Measurements from ENCODE around the gene BOLA3.

The BOLA3 gene

DNA sequence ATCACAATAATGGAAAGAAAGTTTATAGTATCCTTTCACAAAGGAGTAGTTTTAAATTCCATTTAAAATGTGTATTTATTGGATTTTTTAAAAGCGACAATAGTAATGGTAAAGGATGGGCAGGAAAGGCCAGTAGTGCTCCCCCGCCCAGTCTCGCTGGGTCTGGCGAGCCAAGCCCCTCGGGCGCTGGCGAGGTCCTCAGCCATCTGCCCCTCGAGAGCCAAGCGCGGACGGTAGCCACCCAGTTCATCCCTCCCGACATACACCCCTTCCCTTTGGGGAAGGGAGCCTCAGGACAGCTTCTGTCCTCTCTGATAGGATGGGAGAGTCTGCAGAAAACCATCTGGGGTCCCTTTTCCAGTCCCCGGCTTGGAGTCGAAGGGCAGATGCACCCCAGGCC lies 45.2 kb downstream of the BOLA3 start:
- TF ChIP-seq FOXP2 (optimal IDR thresholded peaks at IDR 0.05; ENCODE audit: borderline replicate concordance, extremely low read depth, extremely low read length, insufficient read depth) (no peak), POLR2AphosphoS5 (IDR thresholded peaks at IDR 0.05; ENCODE audit: low read depth, low read length) (no peak), TAF1 (IDR thresholded peaks at IDR 0.05; ENCODE audit: borderline replicate concordance, insufficient read depth, low read length) (no peak), SIN3A (IDR thresholded peaks at IDR 0.05; ENCODE audit: borderline replicate concordance, insufficient read depth, low read length) (no peak)
- TF ChIP-seq, protein P1, sequence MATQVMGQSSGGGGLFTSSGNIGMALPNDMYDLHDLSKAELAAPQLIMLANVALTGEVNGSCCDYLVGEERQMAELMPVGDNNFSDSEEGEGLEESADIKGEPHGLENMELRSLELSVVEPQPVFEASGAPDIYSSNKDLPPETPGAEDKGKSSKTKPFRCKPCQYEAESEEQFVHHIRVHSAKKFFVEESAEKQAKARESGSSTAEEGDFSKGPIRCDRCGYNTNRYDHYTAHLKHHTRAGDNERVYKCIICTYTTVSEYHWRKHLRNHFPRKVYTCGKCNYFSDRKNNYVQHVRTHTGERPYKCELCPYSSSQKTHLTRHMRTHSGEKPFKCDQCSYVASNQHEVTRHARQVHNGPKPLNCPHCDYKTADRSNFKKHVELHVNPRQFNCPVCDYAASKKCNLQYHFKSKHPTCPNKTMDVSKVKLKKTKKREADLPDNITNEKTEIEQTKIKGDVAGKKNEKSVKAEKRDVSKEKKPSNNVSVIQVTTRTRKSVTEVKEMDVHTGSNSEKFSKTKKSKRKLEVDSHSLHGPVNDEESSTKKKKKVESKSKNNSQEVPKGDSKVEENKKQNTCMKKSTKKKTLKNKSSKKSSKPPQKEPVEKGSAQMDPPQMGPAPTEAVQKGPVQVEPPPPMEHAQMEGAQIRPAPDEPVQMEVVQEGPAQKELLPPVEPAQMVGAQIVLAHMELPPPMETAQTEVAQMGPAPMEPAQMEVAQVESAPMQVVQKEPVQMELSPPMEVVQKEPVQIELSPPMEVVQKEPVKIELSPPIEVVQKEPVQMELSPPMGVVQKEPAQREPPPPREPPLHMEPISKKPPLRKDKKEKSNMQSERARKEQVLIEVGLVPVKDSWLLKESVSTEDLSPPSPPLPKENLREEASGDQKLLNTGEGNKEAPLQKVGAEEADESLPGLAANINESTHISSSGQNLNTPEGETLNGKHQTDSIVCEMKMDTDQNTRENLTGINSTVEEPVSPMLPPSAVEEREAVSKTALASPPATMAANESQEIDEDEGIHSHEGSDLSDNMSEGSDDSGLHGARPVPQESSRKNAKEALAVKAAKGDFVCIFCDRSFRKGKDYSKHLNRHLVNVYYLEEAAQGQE (IDR thresholded peaks at IDR 0.05; ENCODE audit: insufficient read depth in 1 of 2, low read depth in 2 of 2, low read length in 2 of 2), result no peak

DNA sequence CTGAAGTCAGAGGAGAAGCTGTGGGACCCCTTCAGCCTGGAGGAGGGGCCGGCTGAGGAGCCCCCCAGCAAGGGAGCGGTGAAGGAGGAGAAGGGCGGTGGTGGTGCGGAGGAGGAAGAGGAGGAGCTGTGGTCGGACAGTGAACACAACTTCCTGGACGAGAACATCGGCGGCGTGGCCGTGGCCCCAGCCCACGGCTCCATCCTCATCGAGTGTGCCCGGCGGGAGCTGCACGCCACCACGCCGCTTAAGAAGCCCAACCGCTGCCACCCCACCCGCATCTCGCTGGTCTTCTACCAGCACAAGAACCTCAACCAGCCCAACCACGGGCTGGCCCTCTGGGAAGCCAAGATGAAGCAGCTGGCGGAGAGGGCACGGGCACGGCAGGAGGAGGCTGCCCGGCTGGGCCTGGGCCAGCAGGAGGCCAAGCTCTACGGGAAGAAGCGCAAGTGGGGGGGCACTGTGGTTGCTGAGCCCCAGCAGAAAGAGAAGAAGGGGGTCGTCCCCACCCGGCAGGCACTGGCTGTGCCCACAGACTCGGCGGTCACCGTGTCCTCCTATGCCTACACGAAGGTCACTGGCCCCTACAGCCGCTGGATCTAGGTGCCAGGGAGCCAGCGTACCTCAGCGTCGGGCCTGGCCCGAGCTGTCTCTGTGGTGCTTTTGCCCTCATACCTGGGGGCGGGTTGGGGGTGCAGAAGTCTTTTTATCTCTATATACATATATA lies 46.0 kb downstream of the BOLA3 start:
- no peak for TF ChIP-seq POLR2AphosphoS5 (IDR thresholded peaks at IDR 0.05; ENCODE audit: low read depth, low read length)

DNA sequence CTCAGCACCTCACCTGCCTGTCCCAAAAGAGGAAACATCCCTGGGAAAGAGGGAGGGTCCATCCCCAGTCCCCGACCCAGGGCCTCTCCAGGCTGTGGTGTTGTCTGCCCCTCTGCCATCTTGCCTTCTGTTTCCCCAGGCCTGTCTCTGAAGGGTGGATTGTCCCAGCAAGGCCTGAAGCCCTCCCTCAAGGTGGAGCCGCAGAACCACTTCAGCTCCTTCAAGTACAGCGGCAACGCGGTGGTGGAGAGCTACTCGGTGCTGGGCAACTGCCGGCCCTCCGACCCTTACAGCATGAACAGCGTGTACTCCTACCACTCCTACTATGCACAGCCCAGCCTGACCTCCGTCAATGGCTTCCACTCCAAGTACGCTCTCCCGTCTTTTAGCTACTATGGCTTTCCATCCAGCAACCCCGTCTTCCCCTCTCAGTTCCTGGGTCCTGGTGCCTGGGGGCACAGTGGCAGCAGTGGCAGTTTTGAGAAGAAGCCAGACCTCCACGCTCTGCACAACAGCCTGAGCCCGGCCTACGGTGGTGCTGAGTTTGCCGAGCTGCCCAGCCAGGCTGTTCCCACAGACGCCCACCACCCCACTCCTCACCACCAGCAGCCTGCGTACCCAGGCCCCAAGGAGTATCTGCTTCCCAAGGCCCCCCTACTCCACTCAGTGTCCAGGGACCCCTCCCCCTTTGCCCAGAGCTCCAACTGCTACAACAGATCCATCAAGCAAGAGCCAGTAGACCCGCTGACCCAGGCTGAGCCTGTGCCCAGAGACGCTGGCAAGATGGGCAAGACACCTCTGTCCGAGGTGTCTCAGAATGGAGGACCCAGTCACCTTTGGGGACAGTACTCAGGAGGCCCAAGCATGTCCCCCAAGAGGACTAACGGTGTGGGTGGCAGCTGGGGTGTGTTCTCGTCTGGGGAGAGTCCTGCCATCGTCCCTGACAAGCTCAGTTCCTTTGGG lies 47.2 kb downstream of the BOLA3 start:
- TF ChIP-seq TAF1 (IDR thresholded peaks at IDR 0.05; ENCODE audit: borderline replicate concordance, insufficient read depth, low read length) (no peak), SIN3A (IDR thresholded peaks at IDR 0.05; ENCODE audit: borderline replicate concordance, insufficient read depth, low read length) (no peak), FOXP2 (optimal IDR thresholded peaks at IDR 0.05; ENCODE audit: borderline replicate concordance, extremely low read depth, extremely low read length, insufficient read depth) (no peak), POLR2AphosphoS5 (IDR thresholded peaks at IDR 0.05; ENCODE audit: low read depth, low read length) (no peak)
- TF ChIP-seq, protein P1 (IDR thresholded peaks at IDR 0.05; ENCODE audit: insufficient read depth in 1 of 2, low read depth in 2 of 2, low read length in 2 of 2), result no peak

DNA sequence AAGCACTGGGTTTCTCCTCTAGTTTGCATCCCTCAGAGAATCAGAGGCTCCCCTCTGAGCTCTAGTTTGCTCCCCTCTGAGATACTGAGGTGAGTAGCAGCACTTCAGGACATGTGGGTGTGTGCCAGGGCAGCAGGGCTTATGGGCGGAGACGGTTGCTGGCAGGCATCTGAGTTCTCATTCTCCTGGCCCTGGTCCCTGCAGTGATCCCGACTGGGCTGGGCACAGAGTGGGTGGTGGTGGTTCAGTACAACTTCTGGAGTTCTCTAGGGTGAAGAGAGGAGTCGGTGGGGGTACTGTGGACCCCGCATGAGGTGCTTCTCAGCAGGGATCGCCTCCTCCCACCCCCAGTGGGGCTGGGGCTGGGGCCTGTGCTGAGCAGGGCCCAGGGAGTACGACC lies 47.9 kb downstream of the BOLA3 start:
- TF ChIP-seq, protein P1 (IDR thresholded peaks at IDR 0.05; ENCODE audit: insufficient read depth in 1 of 2, low read depth in 2 of 2, low read length in 2 of 2), result no peak
- no peak for TF ChIP-seq SIN3A (IDR thresholded peaks at IDR 0.05; ENCODE audit: borderline replicate concordance, insufficient read depth, low read length)
- TF ChIP-seq FOXP2 (optimal IDR thresholded peaks at IDR 0.05; ENCODE audit: borderline replicate concordance, extremely low read depth, extremely low read length, insufficient read depth), result no peak
- no peak for TF ChIP-seq POLR2AphosphoS5 (IDR thresholded peaks at IDR 0.05; ENCODE audit: low read depth, low read length)
- no peak for TF ChIP-seq TAF1 (IDR thresholded peaks at IDR 0.05; ENCODE audit: borderline replicate concordance, insufficient read depth, low read length)

DNA sequence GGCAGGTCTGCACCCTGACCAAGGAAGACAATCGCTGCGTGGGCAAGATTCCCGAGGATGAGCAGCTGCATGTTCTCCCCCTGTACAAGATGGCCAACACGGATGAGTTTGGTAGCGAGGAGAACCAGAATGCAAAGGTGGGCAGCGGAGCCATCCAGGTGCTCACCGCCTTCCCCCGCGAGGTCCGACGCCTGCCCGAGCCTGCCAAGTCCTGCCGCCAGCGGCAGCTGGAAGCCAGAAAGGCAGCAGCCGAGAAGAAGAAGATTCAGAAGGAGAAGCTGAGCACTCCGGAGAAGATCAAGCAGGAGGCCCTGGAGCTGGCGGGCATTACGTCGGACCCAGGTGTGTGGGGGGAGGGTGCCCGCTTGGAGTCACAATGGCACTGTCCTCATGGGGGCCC lies 48.4 kb downstream of the BOLA3 start:
- no peak for TF ChIP-seq SIN3A (IDR thresholded peaks at IDR 0.05; ENCODE audit: borderline replicate concordance, insufficient read depth, low read length)

DNA sequence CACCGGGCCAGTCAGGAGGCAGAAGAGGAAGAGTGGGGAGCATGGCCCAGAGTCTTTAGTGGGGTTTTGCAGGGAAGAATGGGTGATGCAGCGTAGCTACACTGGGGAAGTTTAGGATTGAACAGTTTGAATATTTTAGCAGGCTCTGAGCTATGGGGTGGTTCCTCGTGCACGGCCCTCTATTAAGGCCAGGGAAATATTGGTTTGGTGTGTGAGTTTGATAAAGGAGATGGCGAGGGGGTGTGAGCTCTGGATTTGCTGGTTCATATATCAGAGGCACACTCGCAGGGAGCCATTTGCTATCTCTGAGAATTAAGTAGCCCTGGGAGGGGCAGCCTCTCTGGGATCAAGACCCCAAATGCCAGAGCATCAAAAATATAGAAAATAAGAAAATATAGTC lies 50.1 kb downstream of the BOLA3 start:
- TF ChIP-seq, protein P1 (IDR thresholded peaks at IDR 0.05; ENCODE audit: insufficient read depth in 1 of 2, low read depth in 2 of 2, low read length in 2 of 2), result no peak
- TF ChIP-seq POLR2AphosphoS5 (IDR thresholded peaks at IDR 0.05; ENCODE audit: low read depth, low read length), result no peak
- TF ChIP-seq TAF1 (IDR thresholded peaks at IDR 0.05; ENCODE audit: borderline replicate concordance, insufficient read depth, low read length), result no peak
- TF ChIP-seq SIN3A (IDR thresholded peaks at IDR 0.05; ENCODE audit: borderline replicate concordance, insufficient read depth, low read length), result no peak
